ENCODE data around the gene ANKRD45.
"Not testable (repeated sequence)": the region's sequence is repeated elsewhere in the genome, so short reads cannot be mapped to it uniquely, and the experiment has no call there.

Gene ANKRD45

GRCh38 chr1:173603056-173603591 lies 66.5 kb downstream of the ANKRD45 start, which contains the start of gene SLC9C2:
Gene SLC9C2, minus strand, starts transcription at chr1:173603072. Its CDS starts 1,296 bp downstream, at chr1:173601776.
- Histone ChIP-seq H3K36me3 (ENCODE audit: control insufficient read depth in 1 of 2, insufficient read depth in 2 of 2, low read length in 2 of 2) (no peaks in the 10 kb centered on the region), H3K4me3 (ENCODE audit: low read depth in 1 of 2, low read length in 2 of 2) (peak within 1 kb of the TSS in 1 of 2 donors; percentile 35), H3K27ac (ENCODE audit: low read length) (no peak within 1 kb of the TSS), H3K4me1 (ENCODE audit: control insufficient read depth in 1 of 2, insufficient read depth in 2 of 2, low read length in 2 of 2) (no peaks in the 10 kb centered on the region), H3K27me3 (ENCODE audit: low read depth, low read length) (no peaks in the 10 kb centered on the region), H3K9me3 (ENCODE audit: control insufficient read depth in 1 of 2, low read length in 2 of 2) (no peaks in the 10 kb centered on the region)

DNA sequence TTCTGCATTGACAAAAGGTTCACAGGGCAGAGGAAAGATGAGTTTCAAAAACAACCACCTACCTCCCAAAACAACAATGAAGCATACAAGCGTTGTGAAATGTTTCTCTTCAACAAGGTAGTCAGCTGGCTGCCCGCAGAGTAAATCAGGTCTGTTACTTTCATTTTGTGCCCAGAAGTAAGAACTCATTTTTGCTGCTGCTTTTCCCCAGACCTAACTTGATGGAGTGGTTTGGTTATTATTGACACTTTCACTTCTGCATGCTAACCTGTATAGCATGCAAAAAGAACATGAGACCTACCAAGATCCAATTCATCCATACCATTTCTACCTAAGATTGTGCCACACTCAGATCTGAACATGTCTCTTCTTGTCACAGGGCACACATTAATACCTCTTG lies 68.1 kb downstream of the ANKRD45 start:
- H3K27me3 ChIP-seq (ENCODE audit: low read depth, low read length), result no peaks in the 10 kb centered on the region
- H3K9me3 ChIP-seq (ENCODE audit: control insufficient read depth in 1 of 2, low read length in 2 of 2), result no peaks in the 10 kb centered on the region
- H3K4me3 ChIP-seq (ENCODE audit: low read depth in 1 of 2, low read length in 2 of 2), result no peak overlapping the region
- H3K4me1 ChIP-seq (ENCODE audit: control insufficient read depth in 1 of 2, insufficient read depth in 2 of 2, low read length in 2 of 2), result no peaks in the 10 kb centered on the region
- no peak overlapping the region for H3K27ac ChIP-seq (ENCODE audit: low read length)
- H3K36me3 ChIP-seq (ENCODE audit: control insufficient read depth in 1 of 2, insufficient read depth in 2 of 2, low read length in 2 of 2), result no peaks in the 10 kb centered on the region

DNA sequence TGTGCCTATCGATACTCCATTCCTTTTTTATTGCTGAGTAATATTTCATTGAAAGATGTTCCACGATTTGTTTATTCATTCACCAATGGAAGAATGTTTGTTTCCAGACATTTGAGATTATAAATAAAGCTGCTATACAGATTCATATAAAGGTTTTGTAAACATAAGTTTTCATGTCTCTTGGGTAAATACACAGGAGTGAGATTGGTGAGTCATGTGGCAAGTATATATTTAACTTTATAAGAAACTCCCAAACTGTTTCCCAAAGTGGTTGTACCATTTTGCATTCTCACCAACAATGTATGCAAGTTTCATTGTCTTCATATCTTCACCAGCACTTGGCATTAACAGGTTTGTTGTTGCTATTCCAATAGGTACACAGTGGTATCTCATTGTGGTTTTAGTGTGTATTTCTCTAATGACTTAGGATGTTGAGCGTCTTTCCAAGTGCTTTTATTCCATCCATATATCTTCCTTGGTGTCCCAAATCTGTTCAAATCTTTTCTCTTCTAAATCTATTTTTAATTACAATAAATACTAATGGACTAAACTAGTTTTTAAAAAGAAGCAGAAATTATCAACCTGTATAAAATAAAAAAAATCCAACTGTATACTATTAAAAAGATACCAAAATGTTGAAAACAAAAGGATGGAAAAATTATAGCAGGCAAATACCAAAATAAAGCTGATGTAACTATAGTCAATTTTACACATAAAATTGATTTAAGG lies 73.4 kb downstream of the ANKRD45 start:
- Histone ChIP-seq H3K27me3 (ENCODE audit: low read depth, low read length) (no peaks in the 10 kb centered on the region), H3K4me3 (ENCODE audit: low read depth in 1 of 2, low read length in 2 of 2) (no peak overlapping the region), H3K9me3 (ENCODE audit: control insufficient read depth in 1 of 2, low read length in 2 of 2) (peaks cover 0 to 2% of the 10 kb centered on the region in 2 donors), H3K27ac (ENCODE audit: low read length) (no peak overlapping the region), H3K36me3 (ENCODE audit: control insufficient read depth in 1 of 2, insufficient read depth in 2 of 2, low read length in 2 of 2) (no peaks in the 10 kb centered on the region), H3K4me1 (ENCODE audit: control insufficient read depth in 1 of 2, insufficient read depth in 2 of 2, low read length in 2 of 2) (no peaks in the 10 kb centered on the region)

DNA sequence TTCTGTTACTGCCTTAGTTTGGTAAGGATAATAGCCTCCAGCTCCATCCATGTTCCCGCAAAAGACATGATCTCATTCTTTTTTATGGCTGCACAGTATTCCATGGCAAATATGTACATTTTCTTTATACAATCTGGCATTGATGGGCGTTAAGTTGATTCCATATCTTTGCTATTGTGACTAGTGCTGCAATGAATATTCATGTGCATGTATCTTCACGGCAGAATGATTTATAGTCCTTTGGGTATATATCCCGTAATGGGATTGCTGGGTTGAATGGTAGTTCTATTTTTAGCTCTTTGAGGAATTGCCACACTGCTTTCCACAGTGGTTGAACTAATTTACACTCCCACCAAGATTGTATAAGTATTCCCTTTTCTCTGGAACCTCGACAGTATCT lies 78.5 kb downstream of the ANKRD45 start:
- H3K27me3 ChIP-seq (ENCODE audit: low read depth, low read length); H3K4me3 ChIP-seq (ENCODE audit: low read depth in 1 of 2, low read length in 2 of 2); H3K36me3 ChIP-seq (ENCODE audit: control insufficient read depth in 1 of 2, insufficient read depth in 2 of 2, low read length in 2 of 2): not testable (repeated sequence)

DNA sequence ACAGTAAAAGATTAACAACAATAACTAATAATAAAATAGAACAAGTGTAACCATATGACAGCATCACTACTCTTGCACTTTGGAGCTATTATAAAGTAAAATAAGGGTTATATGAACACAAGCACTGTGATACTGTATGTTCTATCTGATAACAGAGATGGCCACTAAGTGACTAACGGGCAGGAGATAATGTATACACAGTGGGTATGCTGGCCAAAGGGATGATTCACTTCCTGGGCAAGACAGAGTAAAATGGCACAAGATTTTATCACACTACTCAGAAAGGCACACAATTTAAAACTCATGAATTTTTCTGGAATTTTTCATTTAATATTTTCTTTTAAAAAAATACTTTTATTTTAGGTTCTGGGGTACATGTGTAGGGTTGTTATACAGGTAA lies 79.1 kb downstream of the ANKRD45 start:
- no peaks in the 10 kb centered on the region for H3K4me1 ChIP-seq (ENCODE audit: control insufficient read depth in 1 of 2, insufficient read depth in 2 of 2, low read length in 2 of 2)
- no peak overlapping the region for H3K27ac ChIP-seq (ENCODE audit: low read length)
- no peak overlapping the region for H3K4me3 ChIP-seq (ENCODE audit: low read depth in 1 of 2, low read length in 2 of 2)
- H3K27me3 ChIP-seq (ENCODE audit: low read depth, low read length), result no peaks in the 10 kb centered on the region
- H3K36me3 ChIP-seq (ENCODE audit: control insufficient read depth in 1 of 2, insufficient read depth in 2 of 2, low read length in 2 of 2), result no peaks in the 10 kb centered on the region
- H3K9me3 ChIP-seq (ENCODE audit: control insufficient read depth in 1 of 2, low read length in 2 of 2), result no peaks in the 10 kb centered on the region

More for the DNA sequence above, 78.5 kb downstream of the ANKRD45 start:
- not testable (repeated sequence) for H3K4me1 ChIP-seq (ENCODE audit: control insufficient read depth in 1 of 2, insufficient read depth in 2 of 2, low read length in 2 of 2); H3K9me3 ChIP-seq (ENCODE audit: control insufficient read depth in 1 of 2, low read length in 2 of 2); H3K27ac ChIP-seq (ENCODE audit: low read length)

- Histone ChIP-seq H3K27ac (ENCODE audit: low read length) (no peak overlapping the region), H3K27me3 (ENCODE audit: low read depth, low read length) (no peaks in the 10 kb centered on the region), H3K4me3 (ENCODE audit: low read depth in 1 of 2, low read length in 2 of 2) (no peak overlapping the region), H3K9me3 (ENCODE audit: control insufficient read depth in 1 of 2, low read length in 2 of 2) (no peaks in the 10 kb centered on the region), H3K36me3 (ENCODE audit: control insufficient read depth in 1 of 2, insufficient read depth in 2 of 2, low read length in 2 of 2) (no peaks in the 10 kb centered on the region), H3K4me1 (ENCODE audit: control insufficient read depth in 1 of 2, insufficient read depth in 2 of 2, low read length in 2 of 2) (no peaks in the 10 kb centered on the region)
Observed at GRCh38 chr1:173581383-173582079, 88.1 kb downstream of the ANKRD45 start.

DNA sequence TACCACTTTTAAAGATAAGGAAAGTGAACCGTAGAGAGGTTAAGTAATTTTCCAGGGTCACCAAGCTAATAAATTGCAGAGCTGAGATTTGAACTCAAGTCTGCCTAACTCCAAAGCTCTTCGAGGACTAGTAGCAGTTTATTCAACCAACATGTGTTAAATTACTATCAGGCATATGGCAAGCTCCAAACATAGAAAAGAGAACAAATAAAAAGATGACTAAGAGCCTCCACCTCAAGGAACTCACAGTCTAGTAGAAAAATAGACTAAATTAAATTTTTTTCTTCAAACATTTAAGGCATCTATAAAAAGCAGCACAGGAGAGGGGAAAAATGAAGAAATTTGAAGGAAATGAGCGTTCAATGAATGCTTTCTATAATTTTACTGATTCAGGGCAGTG lies 89.0 kb downstream of the ANKRD45 start:
- H3K27me3 ChIP-seq (ENCODE audit: low read depth, low read length), result no peaks in the 10 kb centered on the region
- no peaks in the 10 kb centered on the region for H3K36me3 ChIP-seq (ENCODE audit: control insufficient read depth in 1 of 2, insufficient read depth in 2 of 2, low read length in 2 of 2)
- no peaks in the 10 kb centered on the region for H3K9me3 ChIP-seq (ENCODE audit: control insufficient read depth in 1 of 2, low read length in 2 of 2)

GRCh38 chr1:173580071-173580470 lies 89.6 kb downstream of the ANKRD45 start:
- Histone ChIP-seq H3K36me3 (ENCODE audit: control insufficient read depth in 1 of 2, insufficient read depth in 2 of 2, low read length in 2 of 2) (no peaks in the 10 kb centered on the region), H3K4me3 (ENCODE audit: low read depth in 1 of 2, low read length in 2 of 2) (no peak overlapping the region), H3K4me1 (ENCODE audit: control insufficient read depth in 1 of 2, insufficient read depth in 2 of 2, low read length in 2 of 2) (no peaks in the 10 kb centered on the region)

More for the DNA sequence above, 89.0 kb downstream of the ANKRD45 start:
- no peak overlapping the region for H3K4me3 ChIP-seq (ENCODE audit: low read depth in 1 of 2, low read length in 2 of 2)
- H3K27ac ChIP-seq (ENCODE audit: low read length), result no peak overlapping the region
- no peaks in the 10 kb centered on the region for H3K4me1 ChIP-seq (ENCODE audit: control insufficient read depth in 1 of 2, insufficient read depth in 2 of 2, low read length in 2 of 2)

DNA sequence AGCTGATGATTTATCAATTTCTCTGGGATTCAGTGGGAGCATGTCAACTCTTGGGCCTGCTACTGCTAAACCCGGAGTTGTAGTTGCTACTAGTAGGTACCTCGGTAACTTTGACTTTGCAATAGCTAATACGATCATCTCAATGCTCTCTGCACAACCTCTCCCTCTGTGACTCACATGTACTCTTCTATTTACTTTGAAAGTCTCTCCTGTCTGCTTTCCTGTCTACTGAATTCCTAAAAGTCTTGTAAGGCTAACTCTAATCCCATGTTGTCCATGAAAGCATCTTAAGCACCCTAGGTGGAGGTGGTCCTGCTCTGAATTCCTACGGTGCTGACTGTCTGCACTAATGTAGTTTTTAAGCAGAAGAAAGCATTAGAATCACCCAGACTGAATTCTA lies 96.1 kb downstream of the ANKRD45 start:
- Histone ChIP-seq H3K4me3 (ENCODE audit: low read depth in 1 of 2, low read length in 2 of 2) (no peak overlapping the region), H3K9me3 (ENCODE audit: control insufficient read depth in 1 of 2, low read length in 2 of 2) (no peaks in the 10 kb centered on the region), H3K27me3 (ENCODE audit: low read depth, low read length) (no peaks in the 10 kb centered on the region), H3K36me3 (ENCODE audit: control insufficient read depth in 1 of 2, insufficient read depth in 2 of 2, low read length in 2 of 2) (no peaks in the 10 kb centered on the region), H3K4me1 (ENCODE audit: control insufficient read depth in 1 of 2, insufficient read depth in 2 of 2, low read length in 2 of 2) (no peaks in the 10 kb centered on the region), H3K27ac (ENCODE audit: low read length) (no peak overlapping the region)

More at GRCh38 chr1:173580071-173580470, 89.6 kb downstream of the ANKRD45 start:
- Histone ChIP-seq H3K27ac (ENCODE audit: low read length) (no peak overlapping the region), H3K9me3 (ENCODE audit: control insufficient read depth in 1 of 2, low read length in 2 of 2) (no peaks in the 10 kb centered on the region), H3K27me3 (ENCODE audit: low read depth, low read length) (no peaks in the 10 kb centered on the region)

- Histone ChIP-seq H3K36me3 (ENCODE audit: control insufficient read depth in 1 of 2, insufficient read depth in 2 of 2, low read length in 2 of 2) (no peaks in the 10 kb centered on the region), H3K4me1 (ENCODE audit: control insufficient read depth in 1 of 2, insufficient read depth in 2 of 2, low read length in 2 of 2) (no peaks in the 10 kb centered on the region), H3K9me3 (ENCODE audit: control insufficient read depth in 1 of 2, low read length in 2 of 2) (no peaks in the 10 kb centered on the region), H3K27me3 (ENCODE audit: low read depth, low read length) (no peaks in the 10 kb centered on the region), H3K4me3 (ENCODE audit: low read depth in 1 of 2, low read length in 2 of 2) (no peak overlapping the region), H3K27ac (ENCODE audit: low read length) (no peak overlapping the region)
Observed at GRCh38 chr1:173572201-173572873, 97.3 kb downstream of the ANKRD45 start.

GRCh38 chr1:173570370-173571007 lies 99.2 kb downstream of the ANKRD45 start:
- Histone ChIP-seq H3K4me1 (ENCODE audit: control insufficient read depth in 1 of 2, insufficient read depth in 2 of 2, low read length in 2 of 2) (no peaks in the 10 kb centered on the region), H3K27ac (ENCODE audit: low read length) (no peak overlapping the region), H3K9me3 (ENCODE audit: control insufficient read depth in 1 of 2, low read length in 2 of 2) (peaks cover 0 to 5% of the 10 kb centered on the region in 2 donors), H3K27me3 (ENCODE audit: low read depth, low read length) (no peaks in the 10 kb centered on the region), H3K4me3 (ENCODE audit: low read depth in 1 of 2, low read length in 2 of 2) (no peak overlapping the region), H3K36me3 (ENCODE audit: control insufficient read depth in 1 of 2, insufficient read depth in 2 of 2, low read length in 2 of 2) (no peaks in the 10 kb centered on the region)

All from muscle layer of duodenum (tissue), 2 donors.